Activated B cell treated with CpG ODN at 0.5 μM for 24 hours (primary cell): ENCODE data around the gene PPTC7. TPM values are rescaled to one million over a fixed set of nuclear protein-coding genes. Genes with fewer than 3 reads are reported as not detected.
A peak's percentile ranks its signal among the peaks of the same experiment; 100 is the strongest.

ENCODE experiments used
- ATAC-seq: fragments of 200-7000 bp; cut with Tn5 transposase; one replicate; pipeline ENCODE4 v1.10.0; 2021; ENCODE audit warnings: low read depth, mild to moderate bottlenecking, moderate library complexity
- CTCF ChIA-PET: fragments of 350-600 bp; sonication (Branson Sonifier 250); formaldehyde crosslinking; loops from one replicate; lab custom pipeline; 2021; ENCODE audit warnings: antibody characterized with exemption; lab: Charles Lee
- POLR2A ChIA-PET: fragments of 350-600 bp; sonication (Branson Sonifier 250); formaldehyde crosslinking; loops from one replicate; lab custom pipeline; 2021; ENCODE audit warnings: antibody characterized with exemption; lab: Charles Lee
- DNase-seq: peaks from one replicate; pipeline ENCODE4 v3.0.0; 2022
- H3K27ac Mint-ChIP-seq: one replicate; pipeline ENCODE4 v1.8.0; 2020; ENCODE audit warnings: mixed read lengths
- H3K27me3 Mint-ChIP-seq: one replicate; pipeline ENCODE4 v1.8.0; 2021; ENCODE audit warnings: mixed read lengths
- H3K36me3 Mint-ChIP-seq: one replicate; pipeline ENCODE4 v1.8.0; 2021; ENCODE audit warnings: low read depth, mixed read lengths
- H3K4me1 Mint-ChIP-seq: one replicate; pipeline ENCODE4 v1.8.0; 2021; ENCODE audit warnings: mixed read lengths
- H3K4me3 Mint-ChIP-seq: one replicate; pipeline ENCODE4 v1.8.0; 2020; ENCODE audit warnings: mild to moderate bottlenecking, mixed read lengths
- H3K9me3 Mint-ChIP-seq: one replicate; pipeline ENCODE4 v1.8.0; 2020; ENCODE audit warnings: mixed read lengths
- intact Hi-C: fragments of 100-400 bp; cut with micrococcal nuclease; formaldehyde crosslinking; loops from one replicate; pipeline ENCODE4 v1.15.1; 2024
- total RNA-seq: library from RNA; stranded (reverse); gene quantifications from 2 replicates; pipeline ENCODE4 v1.2.3, GENCODE V29; 2022
- TF ChIP-seq, protein P1 (sequence below): fragments of 200-600 bp; IDR thresholded peaks from one replicate; pipeline ENCODE4 v1.8.0; 2022; ENCODE audit warnings: antibody characterized with exemption, mild to moderate bottlenecking

Gene PPTC7, protein sequence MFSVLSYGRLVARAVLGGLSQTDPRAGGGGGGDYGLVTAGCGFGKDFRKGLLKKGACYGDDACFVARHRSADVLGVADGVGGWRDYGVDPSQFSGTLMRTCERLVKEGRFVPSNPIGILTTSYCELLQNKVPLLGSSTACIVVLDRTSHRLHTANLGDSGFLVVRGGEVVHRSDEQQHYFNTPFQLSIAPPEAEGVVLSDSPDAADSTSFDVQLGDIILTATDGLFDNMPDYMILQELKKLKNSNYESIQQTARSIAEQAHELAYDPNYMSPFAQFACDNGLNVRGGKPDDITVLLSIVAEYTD
- 34.5 and 40.8 TPM in 2 replicates for total RNA-seq

DNA sequence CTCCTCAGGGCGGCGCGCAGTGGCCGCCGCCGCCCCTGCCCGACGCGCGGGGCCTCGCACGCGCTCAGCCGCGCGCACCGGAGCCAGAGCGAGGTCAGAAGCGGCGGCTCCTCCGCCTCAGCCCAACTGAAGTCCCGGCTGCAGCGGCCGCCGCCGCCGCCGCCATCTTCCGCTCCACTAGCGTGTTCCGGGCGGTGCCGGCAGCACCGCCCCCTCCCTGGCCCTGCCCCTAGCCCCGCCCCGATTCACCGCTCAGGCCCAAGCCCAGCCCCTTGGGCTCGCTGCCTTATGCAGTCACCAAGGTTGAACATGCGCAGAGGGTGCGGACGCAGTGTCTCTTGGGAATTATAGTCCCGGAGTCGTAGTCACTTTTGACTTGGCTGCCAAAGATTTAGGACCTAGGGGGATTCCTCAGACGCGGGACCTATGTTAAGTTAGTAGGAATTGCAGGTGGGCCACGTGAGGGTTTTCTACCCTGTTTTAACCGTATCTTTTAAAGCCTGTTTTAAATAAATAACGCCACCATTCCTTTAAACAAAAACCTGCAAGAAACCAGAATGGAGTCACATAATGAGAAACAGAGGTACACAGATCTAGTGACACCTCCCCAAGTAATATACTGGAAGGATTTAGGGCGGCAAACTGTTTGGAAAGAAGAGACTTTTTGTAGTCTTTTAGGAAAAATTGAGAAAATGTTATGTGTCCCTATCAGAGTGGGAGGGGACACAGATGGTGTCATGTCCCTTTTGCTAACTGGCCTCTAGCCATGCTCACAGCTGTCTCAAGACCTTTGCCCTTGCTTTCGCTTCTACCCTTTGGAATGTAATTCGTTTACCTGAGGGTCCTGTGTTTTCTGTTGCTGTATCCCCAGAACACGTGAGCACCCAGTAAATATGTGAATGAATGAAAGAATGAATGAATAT lies at the start of gene PPTC7:
PPTC7 (minus strand) TSS at position 182 of the 923 bp plus-strand sequence. CDS start 287 bp downstream, outside the sequence.
- intact Hi-C loops, result loop anchor here (1.0 to 2.0 kb wide), 6 partner anchors 8 to 115 kb away; partner anchors contain the start of genes FAM216A, GPN3, RAD9B and VPS29
- H3K27ac Mint-ChIP-seq, result peak within 1 kb of the TSS; percentile 87
- DNase-seq, result peak; percentile 85
- ChIA-PET CTCF (no interaction called here), POLR2A (interaction anchor here (1.4 kb wide), 1 partner anchor 115 kb away, joined by 3 read pairs; the partner anchor contains the start of genes FAM216A and GPN3)
- H3K27me3 Mint-ChIP-seq, result no peaks in the 10 kb centered on the region
- H3K4me3 Mint-ChIP-seq, result peak within 1 kb of the TSS; percentile 90
- H3K9me3 Mint-ChIP-seq, result no peaks in the 10 kb centered on the region
- H3K36me3 Mint-ChIP-seq, result peaks cover 13% of the 10 kb centered on the region
- peaks cover 70% of the 10 kb centered on the region for H3K4me1 Mint-ChIP-seq
- ATAC-seq, result peak; percentile 93
- TF ChIP-seq, protein P1, sequence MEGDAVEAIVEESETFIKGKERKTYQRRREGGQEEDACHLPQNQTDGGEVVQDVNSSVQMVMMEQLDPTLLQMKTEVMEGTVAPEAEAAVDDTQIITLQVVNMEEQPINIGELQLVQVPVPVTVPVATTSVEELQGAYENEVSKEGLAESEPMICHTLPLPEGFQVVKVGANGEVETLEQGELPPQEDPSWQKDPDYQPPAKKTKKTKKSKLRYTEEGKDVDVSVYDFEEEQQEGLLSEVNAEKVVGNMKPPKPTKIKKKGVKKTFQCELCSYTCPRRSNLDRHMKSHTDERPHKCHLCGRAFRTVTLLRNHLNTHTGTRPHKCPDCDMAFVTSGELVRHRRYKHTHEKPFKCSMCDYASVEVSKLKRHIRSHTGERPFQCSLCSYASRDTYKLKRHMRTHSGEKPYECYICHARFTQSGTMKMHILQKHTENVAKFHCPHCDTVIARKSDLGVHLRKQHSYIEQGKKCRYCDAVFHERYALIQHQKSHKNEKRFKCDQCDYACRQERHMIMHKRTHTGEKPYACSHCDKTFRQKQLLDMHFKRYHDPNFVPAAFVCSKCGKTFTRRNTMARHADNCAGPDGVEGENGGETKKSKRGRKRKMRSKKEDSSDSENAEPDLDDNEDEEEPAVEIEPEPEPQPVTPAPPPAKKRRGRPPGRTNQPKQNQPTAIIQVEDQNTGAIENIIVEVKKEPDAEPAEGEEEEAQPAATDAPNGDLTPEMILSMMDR, result no peak

DNA sequence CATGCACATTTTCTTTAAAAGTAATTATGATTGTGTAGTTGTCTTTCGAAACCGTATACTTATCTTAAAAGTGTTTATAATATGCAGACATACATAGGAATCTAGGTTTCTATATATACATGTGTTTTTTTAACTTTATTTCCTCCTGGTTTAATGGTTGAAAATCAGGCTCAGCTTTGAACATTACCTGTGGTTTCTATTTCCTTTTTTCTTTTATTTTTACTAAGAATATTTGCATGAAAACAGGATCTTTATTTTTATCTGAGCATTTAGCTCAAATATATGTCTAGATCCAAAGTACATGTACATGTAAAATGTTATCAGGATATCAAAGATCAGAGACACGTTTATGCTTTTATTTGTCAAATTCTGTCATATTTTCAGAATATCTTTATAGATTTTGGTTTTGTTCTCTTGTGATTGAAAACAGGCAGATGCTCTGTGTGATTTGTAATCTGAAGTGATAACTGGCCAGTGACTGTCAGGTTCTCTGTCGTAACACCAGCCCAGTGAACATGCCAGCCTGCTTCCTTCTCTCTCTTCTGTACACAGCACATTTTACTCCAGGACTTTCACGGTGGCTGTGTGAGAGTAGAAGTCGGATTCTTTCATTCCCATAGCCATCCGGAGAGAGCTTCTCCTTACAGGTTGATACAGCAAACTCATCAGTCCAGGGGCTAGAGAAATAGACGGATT lies 44.5 kb upstream of the PPTC7 start:
- peaks cover 83% of the 10 kb centered on the region for H3K4me1 Mint-ChIP-seq
- peak overlapping the region; percentile 71 for H3K4me3 Mint-ChIP-seq
- intact Hi-C loops, result loop anchor here (1.0 to 2.0 kb wide), 3 partner anchors 8 to 19 kb away; no protein-coding TSS in a partner anchor
- peaks cover 18% of the 10 kb centered on the region for H3K36me3 Mint-ChIP-seq
- ATAC-seq (peak; percentile 69), DNase-seq (no peak)
- TF ChIP-seq, protein P1, result no peak
- H3K9me3 Mint-ChIP-seq, result no peaks in the 10 kb centered on the region
- no peaks in the 10 kb centered on the region for H3K27me3 Mint-ChIP-seq
- POLR2A ChIA-PET, result interaction anchor here (0.7 to 3.4 kb wide), 16 partner anchors 9 to 178 kb away, joined by 3 to 30 read pairs (median 4); partner anchors contain the start of gene ARPC3
- H3K27ac Mint-ChIP-seq, result peak overlapping the region; percentile 95
- CTCF ChIA-PET, result interaction anchor here (0.9 kb wide), 1 partner anchor 70 kb away, joined by 3 read pairs; no protein-coding TSS in a partner anchor

DNA sequence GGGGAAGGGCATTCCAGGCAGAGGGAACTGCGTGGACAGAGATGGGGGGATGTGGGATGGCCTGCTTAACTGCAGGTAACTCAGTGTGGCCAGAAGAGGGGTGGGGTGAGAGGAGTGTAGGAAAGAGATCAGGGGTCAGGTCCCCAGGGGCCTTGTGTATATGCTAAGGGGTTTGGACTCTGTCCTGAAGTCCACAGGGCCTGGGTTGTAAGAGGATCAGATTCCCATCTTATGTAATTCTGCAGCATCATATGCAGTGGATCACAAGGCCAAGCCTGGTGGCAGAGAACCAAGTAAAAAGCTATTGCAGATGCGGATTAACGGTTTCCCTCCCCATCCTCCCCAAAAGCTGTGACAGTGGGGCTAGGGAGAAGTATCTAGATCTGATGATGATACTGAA lies 39.5 kb upstream of the PPTC7 start:
- TF ChIP-seq, protein P1, result no peak
- ChIA-PET POLR2A (interaction anchor here (0.8 to 1.9 kb wide), 5 partner anchors 8 to 67 kb away, joined by 3 to 6 read pairs (median 4); partner anchors contain the start of gene TCTN1), CTCF (no interaction called here)
- Mint-ChIP-seq H3K27ac (peak overlapping the region; percentile 77), H3K27me3 (no peaks in the 10 kb centered on the region), H3K36me3 (no peaks in the 10 kb centered on the region), H3K4me1 (peaks cover 82% of the 10 kb centered on the region), H3K4me3 (no peak overlapping the region), H3K9me3 (no peaks in the 10 kb centered on the region)
- DNase-seq (no peak), ATAC-seq (no peak)
- intact Hi-C loops, result no loop called here

- peak overlapping the region; percentile 84 for H3K4me3 Mint-ChIP-seq
- no peak for DNase-seq
- H3K27me3 Mint-ChIP-seq, result no peaks in the 10 kb centered on the region
- peak overlapping the region; percentile 94 for H3K27ac Mint-ChIP-seq
- ChIA-PET CTCF (interaction anchor here (0.5 to 4.7 kb wide), 19 partner anchors 11 to 208 kb away, joined by 3 to 27 read pairs (median 5); partner anchors contain the start of gene ARPC3), POLR2A (interaction anchor here (0.5 to 3.4 kb wide), 19 partner anchors 8 to 169 kb away, joined by 3 to 34 read pairs (median 6); partner anchors contain the start of gene ARPC3)
- intact Hi-C loops, result loop anchor here (1.0 kb wide), 5 partner anchors 8 to 269 kb away; partner anchors contain the start of gene PPP1CC
- H3K9me3 Mint-ChIP-seq, result no peaks in the 10 kb centered on the region
- TF ChIP-seq, protein P1, result no peak
- H3K4me1 Mint-ChIP-seq, result peaks cover 79% of the 10 kb centered on the region
- ATAC-seq, result peak; percentile 79
- peaks cover 2% of the 10 kb centered on the region for H3K36me3 Mint-ChIP-seq
Measured at GRCh38 chr12:110619534-110619953, 36.4 kb upstream of the PPTC7 start.
